HG03064 (cell line): ENCODE measurements around the gene RPL19.

Experiments used
- ATAC-seq: cut with Tn5 transposase; IDR thresholded peaks from one replicate; pipeline ENCODE4 v1.9.1; 2021; ENCODE audit warnings: low read depth; ENCODE audit not compliant: unreplicated experiment

RPL19 gene

DNA sequence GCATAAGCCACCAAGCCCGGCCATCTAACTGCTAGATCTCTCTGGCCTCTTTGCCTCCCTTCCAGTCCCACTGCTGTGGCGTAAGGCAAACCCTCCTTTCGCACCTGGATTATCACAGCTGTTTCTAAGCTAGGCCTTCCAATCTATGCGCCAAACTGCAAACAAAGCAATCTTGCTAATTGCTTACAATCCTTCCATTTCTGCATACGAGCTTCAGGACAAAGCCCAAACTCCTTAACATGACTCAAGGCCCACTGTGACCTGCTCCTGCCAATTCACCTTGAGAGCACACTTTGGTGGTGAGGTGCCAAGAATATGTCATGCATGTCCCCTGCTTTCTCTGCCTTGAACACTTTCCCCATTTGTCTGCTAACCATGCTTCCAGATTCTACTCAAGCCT lies 28.1 kb upstream of the RPL19 start:
- ATAC-seq: no peak

DNA sequence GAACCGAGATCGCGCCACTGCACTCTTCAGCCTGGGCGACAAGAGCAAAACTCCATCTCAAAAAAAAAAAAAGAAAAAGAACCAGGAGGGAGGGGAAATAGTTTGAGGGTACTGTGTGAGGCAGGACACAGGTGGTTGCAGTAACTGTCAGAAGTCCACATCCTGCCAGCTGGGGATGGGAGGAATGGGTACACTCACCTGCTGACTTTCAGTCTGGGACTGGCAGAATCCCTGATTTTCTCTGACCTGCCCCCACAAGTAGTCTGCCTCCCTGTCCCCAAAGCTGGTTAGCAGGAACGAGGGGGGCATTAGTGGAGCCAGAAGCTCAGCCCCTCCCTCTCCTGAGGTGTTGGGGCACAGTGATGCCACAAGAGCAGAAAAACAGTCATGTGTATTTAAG lies 27.0 kb upstream of the RPL19 start:
- no peak for ATAC-seq

DNA sequence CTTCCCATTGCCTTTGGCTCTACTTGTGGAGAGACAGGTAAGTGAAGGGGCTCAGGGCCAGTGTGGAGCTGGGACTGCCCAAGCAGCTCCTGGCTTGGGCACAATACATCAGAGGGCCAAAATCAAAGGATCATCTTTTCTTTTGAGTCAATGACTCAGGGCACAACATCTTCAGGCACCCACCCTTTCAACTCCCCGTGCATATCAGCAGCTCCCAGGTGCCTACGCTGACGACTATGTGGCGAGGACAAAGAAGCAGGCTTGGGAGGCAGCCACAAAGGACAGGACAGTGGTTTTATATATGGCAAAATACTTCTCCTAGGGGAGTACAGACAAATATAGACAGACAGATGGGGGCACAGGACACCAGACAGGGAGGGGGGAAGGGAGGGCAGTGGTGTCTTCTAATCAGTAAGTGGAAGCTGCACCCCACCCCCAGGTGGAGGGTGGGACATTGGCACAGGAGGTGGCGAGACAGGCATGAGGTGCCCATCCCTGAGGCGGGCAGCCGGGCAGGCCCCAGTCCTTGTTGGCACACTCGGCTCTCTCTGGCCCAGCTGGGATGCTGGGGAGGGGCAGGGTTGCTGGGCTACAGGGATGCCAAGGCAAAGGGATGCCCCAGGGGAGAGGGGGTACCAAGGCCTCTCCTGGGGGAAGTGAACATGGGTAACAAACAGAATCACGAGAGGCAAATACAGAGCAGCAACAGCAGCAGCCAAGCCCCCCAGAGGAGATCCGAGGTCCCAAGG lies 26.4 kb upstream of the RPL19 start:
- no peak for ATAC-seq

DNA sequence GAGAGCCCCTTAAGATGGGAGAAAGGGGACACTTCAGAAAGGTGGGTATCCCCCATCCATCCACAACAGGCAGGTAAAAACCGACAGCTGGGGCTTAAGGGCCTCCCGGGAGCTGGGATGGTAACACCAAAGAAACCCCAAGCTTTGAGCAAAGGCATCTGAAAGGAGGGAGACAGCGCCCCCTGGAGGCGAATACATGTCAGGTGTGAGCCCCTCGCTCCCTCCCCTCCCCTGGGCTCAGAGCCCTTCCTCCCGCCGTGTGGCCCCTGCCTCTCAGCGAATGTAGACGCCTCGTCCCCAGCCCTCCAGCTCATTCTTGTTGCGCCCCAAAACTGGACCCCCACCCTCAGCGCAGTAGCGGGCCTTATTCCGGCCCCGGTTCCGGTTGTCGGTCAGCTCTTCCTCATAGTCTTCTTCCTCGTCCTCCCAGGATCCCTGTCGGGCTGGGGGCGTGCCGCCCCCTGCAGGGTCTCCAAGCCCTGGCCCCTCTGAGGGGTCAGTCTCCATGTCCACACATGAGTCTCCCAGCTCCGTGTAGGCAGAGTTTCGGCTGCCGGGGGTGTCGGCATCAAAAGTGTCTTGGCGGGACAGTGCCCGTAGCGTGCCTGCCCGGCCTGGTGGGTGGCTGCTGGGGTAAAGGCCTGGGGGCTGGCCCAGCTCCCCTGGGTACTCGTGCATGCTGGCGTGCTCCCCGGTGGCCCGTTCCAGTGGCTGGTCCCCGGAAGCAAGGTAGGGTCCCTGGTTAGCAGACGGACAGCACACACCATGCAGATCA lies 25.0 kb upstream of the RPL19 start:
- no peak for ATAC-seq

DNA sequence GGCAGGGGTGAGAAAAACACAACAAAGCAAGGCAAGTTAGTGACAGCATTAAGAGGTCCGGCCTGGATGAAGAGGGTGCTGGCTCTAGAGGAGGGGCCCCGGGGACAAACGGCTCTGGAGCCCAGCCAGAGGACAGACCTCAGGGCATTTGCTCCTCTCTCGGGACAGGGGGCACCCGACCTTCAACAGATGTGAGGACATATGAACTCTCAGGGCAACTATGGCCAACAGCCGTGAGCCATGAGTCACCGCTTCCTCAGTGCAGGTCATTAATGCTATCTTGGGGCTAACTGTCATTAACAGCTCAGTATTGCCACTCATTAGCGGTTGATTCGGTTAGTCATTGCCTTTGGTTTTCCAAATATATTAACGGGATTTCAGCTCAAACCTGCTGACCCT lies 24.4 kb upstream of the RPL19 start:
- no peak for ATAC-seq

DNA sequence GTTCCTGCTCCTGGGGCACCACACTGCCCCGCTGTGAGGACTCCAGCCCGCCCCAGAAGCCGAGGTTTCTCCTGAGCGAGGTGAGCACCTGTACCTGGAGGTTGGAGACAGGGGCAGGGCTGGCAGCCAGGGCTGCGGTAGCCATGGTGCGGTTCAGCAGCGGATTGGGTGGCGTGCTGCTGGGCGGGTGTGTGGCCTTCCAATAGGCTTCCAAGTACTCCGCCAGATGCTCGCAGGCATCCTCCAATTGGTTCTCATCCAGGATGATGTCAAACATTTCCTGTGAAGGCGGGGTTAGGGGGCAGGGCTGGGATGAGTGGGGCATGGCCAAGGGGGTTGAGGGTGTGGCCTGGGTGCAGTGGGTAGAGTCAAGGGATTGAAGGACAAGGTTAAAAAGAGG lies 22.8 kb upstream of the RPL19 start:
- ATAC-seq: no peak

DNA sequence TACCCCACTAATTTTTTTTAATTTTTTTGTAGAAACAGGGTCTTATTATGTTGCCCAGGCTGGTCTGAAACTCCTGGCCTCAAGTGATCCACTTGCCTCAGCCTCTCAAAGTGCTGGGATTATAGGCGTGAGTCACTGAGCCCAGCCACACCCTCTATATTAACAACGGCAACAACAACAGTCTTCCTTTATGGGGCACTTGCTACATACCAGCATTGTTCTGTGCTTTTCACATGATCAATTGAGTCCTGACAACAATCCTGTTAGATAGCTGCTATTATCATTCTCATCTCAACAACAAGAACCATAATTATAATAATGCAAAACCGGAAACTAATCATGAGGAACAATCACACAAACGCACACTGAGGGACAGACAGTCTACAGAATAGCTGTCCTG lies 21.5 kb upstream of the RPL19 start:
- ATAC-seq: no peak

DNA sequence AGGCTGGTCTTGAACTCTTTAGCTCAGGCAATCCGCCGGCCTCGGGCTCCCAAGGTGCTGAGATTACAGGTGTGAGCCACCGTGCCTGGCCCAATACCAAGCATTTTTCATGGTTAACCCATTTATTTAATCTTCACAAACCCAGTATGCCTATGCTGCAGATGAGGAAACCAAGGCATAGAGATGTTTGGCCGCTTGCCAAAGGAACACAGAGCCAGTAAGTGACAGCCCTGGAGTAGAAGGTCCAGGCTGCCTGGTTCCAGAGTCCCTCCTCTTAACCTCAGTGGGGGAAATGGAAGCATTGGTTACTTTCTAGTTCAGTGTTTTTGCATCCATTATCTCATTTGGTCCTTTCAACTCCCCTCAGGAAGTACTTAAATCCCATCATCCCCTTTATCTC lies 18.8 kb upstream of the RPL19 start:
- no peak for ATAC-seq

DNA sequence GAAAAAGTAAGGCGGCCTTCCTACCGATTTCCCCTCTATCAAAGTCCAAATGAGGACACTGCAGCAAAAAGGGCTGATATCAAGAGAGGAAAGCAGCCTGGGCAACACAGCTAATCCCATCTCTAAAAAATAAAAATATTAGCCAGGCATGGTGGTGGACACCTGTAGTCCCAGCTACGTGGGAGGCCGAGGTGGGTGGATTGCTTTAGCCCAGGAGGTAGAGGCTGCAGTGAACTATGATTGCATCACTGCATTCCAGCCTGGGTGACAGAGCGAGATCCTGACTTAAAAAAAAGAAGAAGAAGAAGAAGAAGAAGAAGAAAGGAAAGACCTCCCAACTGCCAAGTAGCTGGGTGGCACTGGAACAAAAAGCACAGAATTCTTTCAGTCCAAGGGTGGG lies 17.0 kb upstream of the RPL19 start:
- ATAC-seq: no peak

DNA sequence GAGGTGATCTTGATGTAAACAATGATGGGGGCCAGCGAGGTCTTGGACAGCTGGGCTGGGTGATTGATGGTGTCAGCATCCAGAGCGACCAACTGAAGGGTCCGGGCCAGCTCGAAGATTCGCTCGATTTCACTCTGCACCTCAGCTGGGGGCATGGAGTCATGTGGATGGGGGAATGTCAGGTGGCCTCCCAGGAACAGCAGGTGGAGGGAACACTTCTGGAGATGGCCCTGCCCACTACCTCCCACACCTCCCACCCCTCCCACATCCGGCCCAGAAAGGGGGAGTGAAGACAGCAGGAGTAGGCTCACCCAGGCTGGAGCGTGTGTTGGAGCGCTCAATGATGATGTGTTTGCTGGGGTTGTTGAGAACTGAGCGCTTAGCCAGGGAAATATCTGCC lies 16.4 kb upstream of the RPL19 start:
- ATAC-seq: no peak

DNA sequence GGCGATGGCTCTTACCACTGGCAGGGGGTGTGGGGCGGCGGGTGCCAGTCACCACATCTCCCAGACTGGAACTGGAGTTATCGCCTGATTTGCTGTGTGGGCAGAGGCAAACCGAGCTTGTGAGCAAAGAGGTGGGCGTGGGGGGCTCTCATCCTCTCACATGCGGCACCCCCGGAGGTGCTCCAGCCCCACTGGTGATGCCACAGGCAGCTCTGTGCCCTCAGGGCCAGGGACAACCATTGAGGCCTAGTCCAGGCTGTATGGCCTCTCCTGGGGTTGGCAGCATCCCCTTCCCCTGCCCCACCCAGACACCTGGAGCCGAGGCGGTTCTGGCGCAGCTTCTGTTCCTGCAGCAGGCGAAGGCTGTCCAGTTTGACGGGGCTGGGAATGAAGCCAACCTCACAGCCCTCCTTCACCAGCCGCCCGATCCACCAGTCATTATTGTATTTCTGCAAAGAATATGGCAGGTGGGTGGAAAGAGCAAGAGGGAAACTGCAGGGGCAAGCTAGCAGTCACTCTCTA lies 13.5 kb upstream of the RPL19 start:
- no peak for ATAC-seq

DNA sequence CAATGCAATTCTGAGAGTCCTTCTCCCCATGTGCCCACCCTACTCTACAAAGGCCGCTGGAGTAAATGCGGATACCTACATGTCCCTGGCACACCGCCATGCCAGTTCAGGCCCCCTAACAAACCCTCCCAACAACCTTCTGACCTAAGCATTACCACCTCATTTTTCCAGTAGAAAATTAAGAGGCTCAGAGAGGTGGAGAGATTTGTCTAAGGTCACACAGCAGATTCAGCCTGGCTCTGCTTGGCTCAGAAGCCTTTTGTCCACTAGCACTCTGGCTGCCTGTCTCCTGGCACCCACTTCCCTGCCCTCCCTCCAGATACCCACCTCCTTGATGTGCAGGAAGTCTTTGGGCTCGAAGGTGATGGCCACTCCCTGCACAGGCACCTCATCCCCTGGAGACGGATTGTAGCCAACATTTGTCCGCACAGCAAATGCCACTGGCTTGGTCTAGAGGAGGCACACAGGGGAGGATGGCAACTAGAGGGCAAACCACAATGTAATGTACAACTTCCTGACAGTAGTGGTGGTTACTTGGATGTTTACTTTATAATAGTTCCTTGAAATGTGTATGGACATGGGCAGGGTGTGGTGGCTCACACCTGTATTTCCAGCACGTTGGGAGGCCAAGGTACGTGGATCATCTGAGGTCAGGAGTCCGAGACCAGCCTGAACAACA lies 12.8 kb upstream of the RPL19 start:
- ATAC-seq: no peak

DNA sequence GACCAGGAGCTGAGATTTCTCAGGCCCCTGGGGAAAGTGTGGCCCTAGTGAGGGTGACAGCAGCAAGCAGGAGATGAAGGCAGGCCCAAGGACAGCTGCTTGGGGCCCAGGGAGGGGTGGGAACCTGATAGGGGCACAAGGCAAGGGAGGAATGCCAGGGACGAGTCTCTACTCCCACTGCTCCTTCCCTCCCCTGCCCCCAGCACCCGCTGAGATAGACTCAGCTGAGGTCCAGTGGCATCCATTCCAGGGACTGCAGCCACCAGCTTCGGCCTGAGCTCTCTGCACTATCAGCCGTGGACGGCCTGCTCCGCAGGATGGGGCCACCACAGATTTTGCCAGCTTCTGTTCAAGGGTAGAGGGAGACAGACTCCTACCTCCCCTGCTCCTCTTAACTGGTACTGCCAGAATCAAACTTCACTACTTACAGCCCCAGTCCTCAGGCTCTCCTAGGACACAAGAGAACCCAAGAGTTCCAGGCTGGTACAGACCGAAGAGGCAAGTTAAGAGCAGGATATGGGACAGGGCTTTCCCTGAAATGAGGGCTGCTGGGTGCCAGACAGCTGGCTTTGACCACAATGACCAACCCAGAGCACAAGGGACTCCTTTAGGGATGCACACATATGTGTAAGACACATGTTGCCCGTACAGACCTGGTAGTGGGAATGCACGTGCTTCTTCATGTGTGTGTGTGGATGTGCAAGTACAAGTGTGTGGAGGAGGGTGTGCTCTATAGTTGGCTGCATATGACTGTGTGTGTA lies 8.2 kb upstream of the RPL19 start:
- ATAC-seq: no peak

DNA sequence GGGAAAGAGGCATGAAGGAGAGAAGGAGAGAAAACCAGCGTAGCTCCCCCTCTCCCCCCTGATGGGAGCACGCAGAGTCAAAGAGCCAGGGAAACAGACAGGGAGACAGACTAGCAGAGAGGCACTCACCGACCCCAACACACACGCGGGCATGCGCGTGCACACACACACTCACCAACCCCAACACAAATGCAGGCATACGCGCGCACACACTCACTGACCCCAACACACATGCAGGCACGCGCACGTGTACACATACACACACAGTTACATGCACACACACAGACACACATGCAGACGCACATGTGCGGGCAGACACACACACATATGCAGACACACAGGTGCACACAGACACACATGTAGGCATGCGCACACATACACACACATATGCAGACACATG lies 7.2 kb upstream of the RPL19 start:
- no peak for ATAC-seq

DNA sequence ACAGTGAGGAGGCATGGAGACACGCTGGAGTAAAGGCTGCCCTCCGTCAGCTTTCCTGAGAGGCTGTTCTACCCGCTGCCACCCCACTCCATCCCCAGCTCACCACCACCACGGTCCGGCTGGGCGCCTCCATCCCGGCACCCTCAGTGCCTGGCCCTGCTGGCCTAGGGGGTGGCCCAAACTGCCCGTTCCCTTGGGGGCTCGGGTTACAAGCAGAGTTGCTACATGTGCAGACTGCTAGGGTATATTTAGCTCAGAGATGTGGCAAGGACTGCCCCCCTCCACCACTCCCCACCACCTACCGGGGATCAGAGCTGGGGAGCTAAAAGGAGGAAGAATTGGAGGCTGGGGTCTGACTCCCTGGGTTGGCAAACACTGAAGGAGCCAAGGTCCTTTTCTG lies 6.7 kb upstream of the RPL19 start:
- ATAC-seq: no peak

DNA sequence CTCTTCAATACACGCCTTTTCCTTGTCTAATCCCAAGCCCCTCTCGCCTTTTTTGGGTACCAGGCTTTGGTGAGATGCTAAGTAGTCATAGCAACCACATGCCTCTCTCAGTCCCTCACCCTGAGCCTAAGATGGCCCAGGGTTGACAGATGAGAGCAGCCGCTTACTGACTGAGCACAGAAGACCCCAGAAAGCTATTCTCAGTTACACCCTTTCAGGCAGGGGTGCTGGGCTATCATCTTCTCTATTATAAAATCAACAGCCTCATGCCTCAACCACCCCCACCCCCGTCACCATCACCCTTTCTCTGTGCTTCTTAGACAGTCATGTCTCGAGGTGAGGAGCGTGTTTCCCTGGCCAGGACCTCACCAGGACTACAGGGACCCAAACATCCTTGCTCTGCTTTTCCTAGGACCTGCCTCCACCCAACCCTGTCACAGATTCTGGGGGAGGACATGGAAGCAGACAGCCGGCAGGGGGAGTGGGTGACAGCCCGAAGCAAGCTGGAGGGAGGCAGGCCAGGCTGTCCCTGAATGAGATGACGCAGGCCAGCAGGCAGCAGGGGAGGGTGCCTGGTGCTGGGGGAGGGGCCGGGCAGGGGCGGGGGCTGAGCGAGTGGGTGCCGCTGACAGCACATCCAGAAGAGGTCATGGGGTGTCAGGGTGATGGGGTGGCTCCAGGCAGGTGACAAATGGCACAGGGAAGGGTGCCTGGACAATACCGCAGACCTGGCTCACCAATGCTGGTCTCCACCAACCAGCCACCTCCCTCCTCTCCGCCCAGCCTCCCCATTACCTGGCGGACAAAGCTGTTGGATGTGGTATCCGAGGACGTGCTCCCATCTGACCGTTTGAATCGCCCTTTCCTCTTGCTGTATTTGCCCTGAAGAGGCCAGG lies 5.7 kb upstream of the RPL19 start:
- no peak for ATAC-seq

DNA sequence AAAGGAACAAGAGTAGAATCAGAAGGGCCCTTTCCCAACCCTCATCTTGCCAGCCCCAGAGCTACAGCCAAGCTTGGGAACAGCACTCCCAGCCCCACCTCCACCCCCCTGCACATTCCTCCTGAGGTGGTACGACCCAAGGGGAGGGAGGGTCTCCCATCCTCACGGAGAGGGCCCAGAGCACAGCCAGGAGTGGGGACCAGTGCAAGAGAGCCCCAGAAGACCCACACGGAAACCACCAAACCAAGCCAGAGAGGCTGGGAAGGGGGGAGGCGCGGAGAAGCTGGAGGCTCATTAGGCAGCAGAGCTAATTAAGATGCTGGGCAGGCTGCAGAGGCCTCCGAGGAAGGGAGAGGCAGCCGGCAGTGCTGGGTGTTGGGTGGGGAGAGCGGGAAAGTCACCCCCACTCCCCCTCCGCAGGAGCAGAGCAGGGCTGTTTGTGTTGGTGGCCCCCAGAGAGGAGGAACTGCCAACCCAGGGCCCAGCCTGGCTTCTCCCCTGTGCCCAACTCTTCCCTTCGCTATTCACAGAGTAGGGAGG lies 5.0 kb upstream of the RPL19 start:
- no peak for ATAC-seq

DNA sequence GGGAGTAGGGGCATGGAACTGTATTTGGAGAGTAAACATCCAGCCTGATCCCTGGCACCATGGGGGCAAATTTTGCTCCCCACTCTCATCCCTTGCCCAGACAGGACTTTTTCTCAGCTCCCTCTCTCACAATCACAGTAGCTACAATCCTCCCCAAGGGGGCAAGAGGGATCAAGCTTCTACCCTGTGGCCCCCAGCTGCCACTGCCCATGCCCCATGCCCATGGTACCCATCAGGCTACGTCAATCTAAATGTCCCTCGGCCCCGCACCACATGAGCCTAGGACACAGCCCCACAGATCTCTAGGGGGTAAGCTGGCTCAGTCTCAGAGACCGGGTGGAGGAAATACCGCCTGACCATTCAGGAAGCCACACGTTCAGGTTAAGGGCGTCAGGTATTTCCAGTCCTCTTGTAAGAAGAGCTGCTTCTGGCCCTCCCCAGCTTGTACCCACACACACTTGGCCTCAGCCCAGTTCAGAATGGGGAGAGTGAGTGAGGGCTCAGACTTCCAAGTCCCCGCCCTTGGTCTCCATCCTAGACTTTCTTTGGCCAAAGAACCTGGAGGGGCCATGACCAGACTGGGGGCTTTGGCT lies 4.4 kb upstream of the RPL19 start:
- ATAC-seq: no peak

DNA sequence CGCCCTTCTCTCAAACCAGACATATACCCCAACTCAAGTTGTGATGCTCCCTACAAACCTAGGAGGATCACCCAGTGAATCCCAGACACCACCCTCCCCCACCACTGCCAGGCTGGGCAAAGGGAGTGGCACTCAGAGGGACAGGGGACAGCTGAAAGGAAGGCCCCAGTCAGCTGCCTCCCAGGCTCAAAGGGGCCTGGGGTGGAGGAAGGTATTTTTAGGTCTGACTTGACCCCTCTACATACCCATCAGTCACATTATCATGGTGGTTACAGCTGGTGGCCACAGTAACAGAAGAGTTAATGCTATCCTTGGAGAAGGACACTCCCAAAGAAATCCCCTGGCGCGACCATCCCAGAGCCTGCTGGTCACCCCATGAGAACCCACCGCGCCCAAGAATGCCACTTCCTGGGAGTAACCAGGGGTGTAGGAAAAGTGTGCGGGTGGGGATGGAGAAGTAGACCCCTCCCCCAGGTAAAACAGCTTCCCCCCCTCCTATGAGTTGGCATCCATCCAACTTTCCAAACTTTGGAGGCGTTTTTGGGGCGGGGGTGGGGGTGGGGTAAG lies 3.8 kb upstream of the RPL19 start:
- no peak for ATAC-seq
